ENCODE results near the gene TWIST2.

TWIST2 gene

DNA sequence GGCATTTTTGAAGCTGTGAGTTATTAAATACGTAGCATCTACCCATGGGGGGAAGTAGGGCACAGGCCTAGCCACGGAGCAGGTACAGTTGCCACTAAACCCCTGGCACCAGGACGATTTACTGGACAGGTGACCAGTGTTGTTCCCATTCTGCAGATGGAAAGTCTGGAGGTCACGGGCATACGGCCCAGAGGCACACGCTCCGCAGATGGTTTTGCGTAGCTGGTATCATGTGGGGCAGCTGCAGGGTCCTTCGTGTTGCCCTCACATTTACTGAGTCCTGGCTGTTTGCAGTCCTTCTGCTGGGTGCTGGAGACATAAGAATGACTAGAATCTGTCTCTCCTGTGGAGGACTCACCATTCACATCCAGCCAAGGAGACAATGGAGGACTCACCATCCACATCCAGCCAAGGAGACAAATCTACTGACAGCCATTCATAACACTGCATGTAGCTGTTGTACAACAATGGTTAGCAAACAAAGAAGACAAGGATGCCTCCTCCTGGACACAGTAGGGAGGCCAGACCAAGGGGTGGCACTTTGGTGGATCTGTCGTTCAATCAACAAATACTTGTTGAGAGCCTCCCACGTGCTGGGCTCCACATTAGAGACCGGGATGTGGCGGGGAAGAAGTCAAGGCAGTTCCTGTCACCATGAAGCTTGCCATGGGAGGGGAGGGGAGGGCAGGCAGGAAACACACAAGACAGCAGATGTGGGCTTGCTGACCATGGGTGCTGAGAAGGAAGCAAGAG is 24.9 kb downstream of the TWIST2 start:
- DNase-seq (ENCODE audit: low read depth in 2 of 2): no peak

- no peak for DNase-seq (ENCODE audit: low read depth in 2 of 2)
These were observed 25.5 kb downstream of the TWIST2 start for GRCh38 chr2:238873381-238873801.

- no peak for DNase-seq (ENCODE audit: low read depth in 2 of 2)
These were observed 26.0 kb downstream of the TWIST2 start for GRCh38 chr2:238873841-238874240.

DNA sequence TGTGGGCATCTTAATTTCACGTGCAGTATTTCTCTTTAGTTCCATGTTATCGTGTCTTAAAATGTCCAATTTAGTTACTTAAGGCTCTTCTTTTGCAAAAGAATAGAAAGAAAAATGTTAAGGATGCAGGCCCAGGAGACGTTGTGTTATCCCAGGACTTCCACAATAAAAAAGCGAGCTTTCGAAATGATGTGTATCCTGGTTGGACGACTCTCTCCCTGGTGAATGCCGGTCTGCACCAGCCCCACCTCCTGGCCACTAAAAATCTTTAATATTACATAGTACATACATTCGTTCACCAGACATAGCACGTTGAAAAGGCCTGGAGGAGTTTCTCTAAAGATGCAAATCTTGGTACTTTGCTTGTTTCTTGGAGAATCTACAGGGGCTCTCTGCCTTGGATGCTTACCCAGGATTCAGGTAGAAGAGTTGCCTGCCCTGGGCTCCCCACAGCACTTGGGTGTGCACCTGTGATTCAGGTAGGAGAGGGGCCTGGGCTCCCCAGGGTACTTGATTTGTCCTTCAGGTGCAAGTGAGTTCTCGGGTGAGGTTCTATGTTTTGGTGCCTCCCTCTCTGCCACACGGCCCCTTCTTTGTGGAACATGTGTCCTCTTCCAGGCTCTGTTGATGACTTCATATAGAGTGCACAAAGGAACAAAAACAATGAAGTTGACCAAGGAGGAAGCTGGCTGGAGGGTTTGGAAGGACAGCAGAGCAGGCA is 26.6 kb downstream of the TWIST2 start:
- no peak for DNase-seq (ENCODE audit: low read depth in 2 of 2)

DNA sequence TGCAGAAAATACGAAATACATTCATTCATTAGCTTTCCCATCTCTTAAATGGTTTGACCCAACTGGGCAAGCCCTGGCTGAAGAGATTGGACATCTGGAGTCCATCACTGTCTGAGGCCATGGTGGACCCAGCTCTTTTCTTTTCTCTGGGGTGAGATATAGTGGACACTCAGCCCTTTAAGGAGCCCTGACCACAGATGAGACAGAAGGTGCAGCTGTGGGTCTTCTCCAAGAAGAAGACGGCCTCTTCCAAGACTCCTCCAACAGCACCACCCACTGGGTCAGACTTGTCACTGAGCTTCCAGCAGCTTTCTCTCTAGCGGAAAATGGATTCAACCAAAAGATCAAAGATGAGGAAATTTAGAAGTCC is 27.2 kb downstream of the TWIST2 start:
- no peak for DNase-seq (ENCODE audit: low read depth in 2 of 2)

- DNase-seq (ENCODE audit: low read depth in 2 of 2): no peak
These were observed 27.8 kb downstream of the TWIST2 start for GRCh38 chr2:238875471-238876231.

DNA sequence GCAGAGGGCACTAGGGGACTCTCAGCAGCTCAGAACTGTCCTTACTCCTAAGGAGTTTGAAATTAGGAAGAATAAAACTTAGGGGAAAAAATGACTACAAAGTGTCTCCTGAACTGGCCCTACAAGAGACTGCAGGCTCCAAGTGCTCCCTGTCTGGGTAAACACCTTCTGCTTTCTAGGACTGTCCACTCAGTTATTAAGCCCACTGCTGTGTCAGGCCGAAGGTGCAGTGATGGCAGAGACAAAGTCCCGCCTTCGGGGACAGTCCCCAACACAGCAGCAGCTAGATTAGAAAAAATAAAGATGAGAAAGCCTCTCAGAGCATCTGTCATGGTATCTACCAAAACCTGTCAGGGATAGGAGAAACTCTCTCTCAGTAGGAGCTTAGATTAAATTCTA is 28.3 kb downstream of the TWIST2 start:
- no peak for DNase-seq (ENCODE audit: low read depth in 2 of 2)

DNA sequence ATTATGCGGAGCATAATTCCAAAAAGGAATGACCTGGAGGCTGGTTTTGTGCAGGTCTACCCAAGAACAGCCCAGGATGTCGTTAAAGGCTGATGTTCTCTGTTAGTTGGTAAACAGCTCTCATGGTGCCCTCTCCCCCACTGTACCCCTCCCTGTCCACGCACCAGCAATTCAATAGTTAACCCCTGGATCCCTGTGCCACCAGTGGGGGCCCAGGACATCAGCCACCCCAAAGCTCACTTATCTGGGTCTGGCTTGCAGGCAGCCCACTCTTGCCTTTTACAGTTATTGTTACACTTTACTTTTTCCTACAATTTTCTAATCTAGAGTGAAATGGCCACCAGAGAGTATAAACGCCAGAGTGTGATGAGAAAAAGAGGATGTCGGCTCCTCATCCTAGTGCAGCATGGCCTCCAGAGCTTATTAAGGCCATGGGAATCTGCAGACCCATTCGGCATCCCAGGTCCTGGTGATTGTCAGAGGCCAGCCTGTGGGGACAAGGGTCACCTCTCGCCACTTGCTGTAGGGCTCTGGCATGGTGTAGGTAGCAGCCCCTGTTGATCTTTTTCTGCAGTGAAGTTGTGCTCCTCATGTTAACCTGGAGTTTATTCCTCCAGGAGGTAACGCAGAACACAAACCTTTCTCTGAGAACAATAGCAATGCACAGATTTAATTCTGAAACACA is 30.3 kb downstream of the TWIST2 start:
- DNase-seq (ENCODE audit: low read depth in 2 of 2): no peak

GRCh38 chr2:238879043-238879442 is 31.2 kb downstream of the TWIST2 start:
- no peak for DNase-seq (ENCODE audit: low read depth in 2 of 2)

DNA sequence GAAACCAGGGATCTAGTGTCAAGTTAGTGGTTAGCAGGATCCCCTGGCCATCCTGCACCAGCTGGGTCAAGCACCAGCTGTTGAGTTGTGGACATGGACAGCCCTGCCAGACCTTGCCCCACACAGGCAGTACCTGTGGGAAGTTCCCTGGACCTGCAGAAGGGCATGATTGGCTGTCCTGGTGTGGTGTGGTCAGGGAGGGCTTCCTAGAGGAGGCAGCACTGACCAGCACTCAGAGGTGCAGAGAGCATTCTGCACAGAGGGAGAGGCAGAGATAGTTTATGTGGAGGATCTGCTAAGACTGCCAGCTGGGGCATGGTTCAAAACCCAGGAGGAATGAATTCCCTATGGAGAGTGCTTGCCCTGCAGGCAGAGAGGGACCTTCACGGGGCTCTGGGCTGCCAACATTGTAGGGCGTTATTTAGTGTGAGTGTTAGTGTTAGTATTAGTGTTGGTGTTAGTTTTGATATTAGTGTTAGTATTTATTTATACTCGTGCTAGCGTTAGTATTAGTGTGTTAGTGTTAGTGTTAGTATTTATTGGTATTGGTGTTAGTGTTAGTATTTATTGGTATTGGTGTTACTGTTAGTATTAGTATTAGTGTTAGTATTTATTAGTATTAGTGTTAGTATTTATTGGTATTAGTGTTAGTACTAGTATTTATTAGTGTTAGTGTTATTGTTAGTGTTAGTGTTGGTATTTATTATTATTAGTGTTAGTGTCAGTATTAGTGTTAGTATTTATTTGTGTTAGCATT is 31.9 kb downstream of the TWIST2 start:
- DNase-seq (ENCODE audit: low read depth in 2 of 2): no peak

DNA sequence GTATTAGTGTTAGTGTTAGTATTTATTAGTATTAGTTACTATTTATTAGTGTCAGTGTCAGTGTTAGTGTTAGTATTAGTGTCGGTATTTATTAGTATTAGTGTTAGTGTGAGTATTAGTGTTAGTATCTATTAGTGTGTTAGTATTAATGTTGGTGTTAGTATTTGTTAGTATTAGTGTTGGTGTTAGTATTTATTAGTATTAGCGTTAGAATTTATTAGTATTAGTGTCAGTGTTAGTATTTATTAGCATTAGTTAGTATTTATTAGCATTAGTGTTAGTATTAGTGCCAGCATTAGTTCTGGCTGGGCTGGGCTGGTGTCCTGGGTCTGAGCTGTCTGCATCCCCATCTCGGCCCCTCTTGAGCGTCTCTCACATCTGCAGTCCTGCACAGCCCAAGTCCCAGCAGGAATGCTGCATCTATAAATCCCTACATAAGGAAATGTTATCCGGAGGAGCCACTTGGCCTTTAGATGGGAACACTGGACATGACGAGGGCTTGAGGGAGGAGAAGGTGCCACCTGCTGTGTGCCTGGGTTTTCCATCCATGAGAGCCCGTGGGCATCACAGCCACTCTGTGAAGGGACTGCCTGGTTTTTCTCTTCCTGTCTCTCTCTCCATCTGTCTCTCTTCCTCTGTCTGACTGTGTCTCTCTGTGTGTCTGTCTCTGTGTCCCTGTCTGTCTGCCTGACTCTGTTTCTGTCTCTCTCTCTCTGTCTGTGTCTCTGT is 33.6 kb downstream of the TWIST2 start:
- DNase-seq (ENCODE audit: low read depth in 2 of 2): no peak

GRCh38 chr2:238882082-238882755 is 34.3 kb downstream of the TWIST2 start:
- DNase-seq (ENCODE audit: low read depth in 2 of 2): no peak

DNA sequence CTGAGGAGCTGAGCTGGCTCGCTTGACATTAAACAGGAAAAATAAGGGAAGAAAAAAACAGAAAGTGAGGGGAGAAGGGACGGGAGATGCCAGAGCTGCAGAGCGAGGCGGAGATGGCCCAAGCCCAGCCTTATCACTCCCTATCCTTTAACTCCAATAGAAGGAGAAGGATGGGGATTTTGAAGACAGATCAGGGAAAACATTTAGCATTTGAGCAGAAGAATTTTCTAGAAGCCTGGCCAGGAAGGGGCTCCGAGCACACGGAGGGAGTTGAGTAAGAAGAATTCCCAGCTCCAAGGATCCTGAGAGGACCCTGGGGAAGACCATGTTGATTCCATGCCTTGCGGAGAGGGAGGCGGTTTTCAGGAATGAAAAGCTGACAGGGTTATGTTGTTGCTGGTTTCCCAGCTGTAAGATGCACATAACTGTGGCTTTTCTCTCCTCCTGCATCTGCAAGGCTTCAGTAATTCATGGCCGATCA is 35.6 kb downstream of the TWIST2 start:
- DNase-seq (ENCODE audit: low read depth in 2 of 2): no peak

- no peak for DNase-seq (ENCODE audit: low read depth in 2 of 2)
These were observed 36.4 kb downstream of the TWIST2 start for GRCh38 chr2:238884122-238884811.

DNA sequence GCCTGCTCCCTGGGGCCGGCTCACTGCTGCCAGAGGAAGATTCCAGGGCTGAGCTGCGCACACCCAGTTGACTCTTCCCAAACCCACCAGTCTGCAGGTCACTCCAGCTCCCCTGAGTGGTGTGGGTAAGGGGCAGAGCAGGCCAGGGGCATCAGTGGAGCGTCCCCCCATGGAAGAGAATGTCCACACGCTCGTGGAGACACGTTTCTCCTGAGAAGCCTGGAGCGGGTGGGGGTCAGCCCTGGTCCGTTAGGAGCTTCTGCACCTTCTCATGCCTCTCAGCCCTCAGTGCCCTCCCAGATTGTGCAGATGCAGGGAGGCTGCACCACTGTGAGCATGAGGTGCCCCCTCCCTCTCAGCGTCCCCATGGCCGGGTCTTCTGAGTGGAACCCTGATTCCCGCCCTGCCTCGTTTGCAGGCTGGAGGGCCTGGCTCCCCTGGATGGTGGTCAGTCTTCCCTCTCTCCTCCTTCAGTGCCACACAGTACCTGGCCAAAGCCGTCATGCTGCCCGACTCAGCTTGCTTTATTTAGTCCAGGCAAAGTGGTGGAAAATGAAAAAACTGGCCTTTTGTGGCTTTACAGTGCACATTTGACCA is 37.0 kb downstream of the TWIST2 start:
- DNase-seq (ENCODE audit: low read depth in 2 of 2): no peak

DNA sequence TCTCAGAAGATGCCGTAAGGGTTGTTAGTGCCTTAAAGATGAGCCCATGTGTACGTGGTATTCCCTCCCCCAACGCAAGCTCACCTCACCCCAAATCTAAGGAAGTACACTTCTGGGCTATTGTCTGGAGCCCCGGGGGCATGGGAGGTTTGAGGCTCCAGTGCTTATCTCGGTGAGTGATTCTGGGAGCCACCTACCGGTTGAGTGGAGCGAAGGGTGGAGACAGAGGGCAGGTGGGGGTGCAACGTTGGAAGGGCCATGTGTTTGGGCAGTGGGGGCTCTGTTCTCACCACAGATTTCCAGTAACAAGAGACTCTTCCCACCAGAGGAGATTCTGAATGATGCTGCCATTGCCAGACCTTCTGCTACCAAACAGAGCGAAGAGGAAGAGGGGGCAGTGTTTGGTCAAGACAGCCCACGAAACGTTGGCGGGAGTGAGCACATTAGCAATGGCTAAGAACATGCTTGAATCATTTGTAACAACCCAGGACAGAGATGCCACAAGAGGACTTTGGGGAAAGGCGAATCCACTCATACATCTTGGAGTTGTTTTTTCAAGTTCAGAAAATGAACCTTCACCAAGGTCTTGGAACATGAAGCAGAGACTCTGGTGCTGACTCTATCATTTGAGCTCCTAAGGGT is 38.7 kb downstream of the TWIST2 start:
- no peak for DNase-seq (ENCODE audit: low read depth in 2 of 2)

- no peak for DNase-seq (ENCODE audit: low read depth in 2 of 2)
These were observed 39.7 kb downstream of the TWIST2 start for GRCh38 chr2:238887616-238888015.

GRCh38 chr2:238888781-238889180 is 40.9 kb downstream of the TWIST2 start:
- no peak for DNase-seq (ENCODE audit: low read depth in 2 of 2)
